ENCODE data around the gene IPO4.

Gene IPO4

DNA sequence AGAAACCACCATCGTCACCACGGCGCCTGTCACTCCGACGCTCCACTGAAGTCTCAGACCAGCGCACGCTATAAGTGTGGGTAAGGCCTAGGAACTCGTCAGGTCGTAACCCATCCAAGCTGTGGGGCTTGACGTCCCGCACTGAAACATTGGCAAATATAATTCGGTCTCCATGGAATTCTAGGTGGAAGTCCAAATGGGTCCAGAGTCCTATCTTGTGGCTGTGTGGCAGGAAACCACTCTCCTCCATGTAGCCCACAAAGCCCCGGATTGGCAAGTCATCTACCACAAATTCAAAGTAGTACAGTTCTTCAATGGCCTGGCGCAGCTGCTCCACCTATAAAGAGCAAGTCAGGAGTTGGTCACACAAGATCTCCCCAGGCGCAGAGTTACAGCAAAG, 4.3 kb upstream of the IPO4 start:
- no peak for DNase-seq

DNA sequence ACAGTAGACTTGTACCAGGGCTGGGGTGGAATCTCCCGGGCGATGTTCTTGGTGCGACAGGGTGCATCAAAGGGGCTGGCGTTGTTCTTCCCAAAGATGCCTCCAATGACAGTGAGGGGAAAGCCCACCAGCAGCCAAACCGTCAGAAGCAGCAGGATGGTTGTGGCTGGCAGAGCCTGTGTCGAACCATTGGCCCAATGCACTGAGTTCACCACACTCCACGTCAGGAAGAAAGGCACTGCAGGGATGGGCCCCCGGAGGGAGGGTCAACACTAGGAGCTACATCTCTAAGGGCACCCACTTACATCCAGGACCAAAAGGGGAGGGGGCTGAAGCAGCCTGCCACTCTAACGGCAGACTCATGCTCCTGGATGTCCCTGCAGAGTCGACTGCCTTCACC, 1.8 kb upstream of the IPO4 start:
- no peak for DNase-seq

DNA sequence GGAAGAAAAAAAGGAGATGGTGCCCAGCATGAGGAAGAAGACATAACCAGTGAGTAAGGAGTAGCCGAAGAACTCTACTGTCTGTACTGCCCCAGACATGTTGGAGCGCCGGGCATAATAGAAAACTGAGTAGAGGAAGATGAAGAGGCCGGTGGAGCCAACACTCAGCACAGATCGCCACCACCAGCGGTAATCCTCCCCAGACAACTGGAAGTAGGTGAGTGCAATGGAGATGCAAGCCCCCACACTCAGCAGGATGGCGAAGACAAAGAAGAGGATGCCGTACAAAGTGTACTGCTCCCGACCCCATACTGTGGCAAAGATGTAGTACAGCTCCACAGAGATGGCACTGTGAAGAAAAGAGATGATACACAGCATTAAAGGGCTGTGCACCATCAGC, 844 bp upstream of the IPO4 start:
- no peak for DNase-seq

DNA sequence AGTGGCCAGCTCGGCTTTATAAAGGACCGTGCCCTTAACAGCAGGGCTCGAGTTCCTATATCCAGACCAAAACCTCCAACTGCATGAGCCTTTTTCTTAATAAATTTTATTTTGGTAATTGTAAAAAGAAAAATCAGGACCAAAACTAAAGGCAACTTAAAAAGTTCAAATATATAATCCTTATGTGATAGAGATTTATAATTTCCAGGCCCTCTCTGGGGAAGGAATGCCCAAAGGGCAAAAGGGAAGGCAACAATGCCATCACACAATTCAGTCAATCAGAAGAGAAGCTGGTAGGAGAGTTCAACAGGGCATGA, 401 bp upstream of the IPO4 start:
- no peak for DNase-seq

DNA sequence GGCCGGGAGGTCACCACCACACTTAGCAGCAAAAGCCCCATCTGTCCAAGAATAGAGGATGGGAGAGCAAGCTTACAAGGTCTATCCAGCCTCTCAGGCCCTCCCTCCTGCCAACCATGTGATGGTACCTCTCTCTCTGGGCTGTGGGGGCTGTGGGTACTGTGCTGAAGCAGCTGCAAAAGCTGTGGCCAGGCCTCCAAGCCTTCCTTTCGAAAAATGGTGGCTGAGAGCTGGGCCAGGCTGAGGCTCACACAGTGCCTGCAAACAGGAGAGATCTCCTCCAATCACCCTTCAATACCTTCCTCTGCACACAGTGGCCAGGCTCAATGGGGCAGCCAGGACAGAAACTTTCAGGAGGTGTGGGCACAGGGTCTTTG, 1.1 kb downstream of the IPO4 start:
- no peak for DNase-seq

DNA sequence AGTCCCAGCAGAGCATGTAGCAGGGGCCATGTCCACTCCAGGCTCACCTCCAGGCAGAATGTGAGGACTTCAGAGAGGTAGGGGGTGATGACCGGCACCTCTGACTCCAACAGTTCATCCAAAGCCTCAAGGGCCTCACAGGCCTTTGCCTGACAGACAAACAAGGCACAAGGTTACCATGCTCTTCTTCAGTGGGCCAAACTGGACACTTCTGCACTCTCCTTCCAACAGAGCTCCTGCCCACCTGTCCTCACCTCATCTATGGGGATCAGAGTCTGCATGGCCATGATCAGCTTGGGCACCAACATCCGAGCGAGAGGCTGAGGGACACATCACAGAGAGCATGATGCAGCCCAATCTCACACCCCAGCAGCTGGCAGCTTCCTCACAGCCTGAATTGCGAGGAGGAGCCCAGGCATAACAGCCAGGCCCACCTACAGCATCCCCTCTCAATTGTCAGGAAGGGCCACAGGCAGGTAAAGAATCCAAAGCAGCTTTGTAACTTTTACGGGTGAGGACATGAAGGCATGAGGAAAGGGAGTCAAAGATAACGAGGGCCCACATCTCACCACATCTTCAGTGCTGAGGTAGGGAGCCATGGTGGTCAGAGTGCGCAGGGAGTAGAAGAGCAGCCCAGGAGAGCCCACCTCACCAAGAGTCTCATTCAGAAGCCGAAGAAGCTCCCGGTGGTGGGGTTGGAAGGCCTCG, 1.6 kb downstream of the IPO4 start:
- no peak for DNase-seq

DNA sequence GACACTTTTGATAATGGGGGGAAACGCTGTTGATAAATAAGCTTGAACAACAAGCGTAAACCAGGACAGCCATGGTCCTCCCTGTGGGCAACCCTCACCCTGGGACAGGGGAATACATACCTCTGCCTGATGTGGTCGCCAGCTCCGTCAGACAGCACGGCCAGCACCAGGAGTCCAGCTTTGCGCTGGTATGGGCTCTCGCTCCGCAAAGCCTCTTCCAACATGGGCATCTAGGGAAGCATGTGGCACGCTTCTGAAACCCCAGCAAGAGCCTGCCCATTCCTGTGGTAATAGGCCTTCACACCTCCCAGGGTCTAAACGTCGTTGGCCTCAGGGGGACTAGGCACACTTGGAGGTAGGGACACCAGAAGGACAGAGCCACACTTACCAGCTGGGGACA, 2.9 kb downstream of the IPO4 start:
- no peak for DNase-seq

DNA sequence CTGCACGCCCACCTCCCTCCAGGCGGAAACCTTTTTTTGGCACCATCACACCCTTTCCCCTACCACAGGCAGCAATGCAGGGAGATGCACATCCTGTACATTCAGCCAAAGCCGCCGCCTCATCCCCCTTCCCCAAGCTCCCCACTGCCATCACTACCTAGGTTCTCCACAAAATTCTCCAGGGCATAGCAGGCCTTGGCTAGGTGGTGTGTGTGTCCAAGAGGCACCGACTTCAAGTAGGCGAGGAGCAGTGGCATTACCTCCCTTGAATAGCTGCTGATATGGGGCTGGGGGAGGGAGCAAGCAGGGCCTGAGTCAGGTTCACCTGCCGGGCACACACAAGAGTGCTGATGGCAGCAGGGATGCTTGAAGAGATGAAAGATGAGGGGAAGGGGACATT, 3.6 kb downstream of the IPO4 start:
- DNase-seq = no peak

DNA sequence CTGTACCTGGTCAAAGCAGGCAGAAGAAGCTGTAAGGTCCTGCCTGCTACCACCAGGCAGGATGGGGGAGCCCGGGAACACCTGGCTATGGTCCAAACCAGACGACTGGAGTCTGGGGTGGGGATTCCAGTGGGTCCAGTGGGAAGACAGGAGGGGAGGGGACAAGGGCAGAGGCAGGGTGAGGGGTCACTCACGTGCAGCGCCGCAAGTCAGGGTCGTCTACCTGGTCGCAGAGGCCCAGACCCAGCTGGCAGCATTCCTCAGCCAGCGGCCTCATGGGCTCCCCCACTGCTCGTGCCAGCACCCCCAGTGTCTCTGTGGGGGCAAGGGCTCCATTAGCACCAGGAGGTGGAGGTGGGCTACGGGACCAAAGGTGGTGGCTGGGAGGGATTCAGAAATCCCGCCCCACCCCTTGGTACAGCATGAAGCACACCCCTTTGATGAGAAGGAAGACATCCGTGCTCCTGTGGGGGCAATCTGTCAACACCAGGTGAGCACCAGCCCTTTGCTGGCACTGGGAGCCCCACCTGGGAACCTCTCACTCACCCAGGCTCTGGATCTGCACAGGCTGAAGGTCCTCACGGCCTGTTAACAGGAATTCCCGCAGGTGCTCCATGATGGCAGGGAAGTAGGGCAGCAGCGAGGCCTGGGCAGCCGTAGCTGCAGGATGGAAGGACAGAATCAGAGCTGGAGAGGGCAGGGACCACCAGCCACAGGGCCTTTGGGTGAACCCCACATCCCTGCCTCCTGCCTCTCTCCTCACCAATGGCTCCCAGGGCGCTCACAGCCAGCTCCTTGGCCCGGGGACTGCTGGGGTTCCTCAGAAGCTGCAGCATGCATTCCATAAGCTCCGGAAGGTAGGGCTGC, 4.3 kb downstream of the IPO4 start:
- no peak for DNase-seq

DNA sequence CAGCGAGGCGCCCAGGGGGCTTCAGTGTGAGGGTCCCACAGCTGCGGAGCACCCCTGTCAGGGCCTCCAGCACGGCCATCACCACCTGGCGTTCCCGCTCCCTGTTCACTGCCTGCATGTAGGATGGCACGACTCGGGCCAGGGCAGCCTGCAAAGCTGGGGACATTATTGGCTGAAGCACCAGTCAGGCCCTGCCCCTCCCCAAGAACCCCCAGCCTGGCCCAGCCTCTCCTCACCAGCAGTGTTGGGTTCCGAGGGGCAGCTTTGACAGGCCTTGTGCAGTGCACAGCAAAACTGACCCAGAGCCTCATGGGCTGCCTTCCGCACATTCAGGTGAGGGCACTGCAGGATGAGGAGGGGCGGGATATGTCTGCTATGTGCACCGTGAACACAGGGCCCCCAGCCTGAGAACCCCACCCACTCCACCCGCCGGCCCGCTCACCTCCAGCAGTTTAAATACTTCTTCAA, 5.6 kb downstream of the IPO4 start:
- no peak for DNase-seq

DNA sequence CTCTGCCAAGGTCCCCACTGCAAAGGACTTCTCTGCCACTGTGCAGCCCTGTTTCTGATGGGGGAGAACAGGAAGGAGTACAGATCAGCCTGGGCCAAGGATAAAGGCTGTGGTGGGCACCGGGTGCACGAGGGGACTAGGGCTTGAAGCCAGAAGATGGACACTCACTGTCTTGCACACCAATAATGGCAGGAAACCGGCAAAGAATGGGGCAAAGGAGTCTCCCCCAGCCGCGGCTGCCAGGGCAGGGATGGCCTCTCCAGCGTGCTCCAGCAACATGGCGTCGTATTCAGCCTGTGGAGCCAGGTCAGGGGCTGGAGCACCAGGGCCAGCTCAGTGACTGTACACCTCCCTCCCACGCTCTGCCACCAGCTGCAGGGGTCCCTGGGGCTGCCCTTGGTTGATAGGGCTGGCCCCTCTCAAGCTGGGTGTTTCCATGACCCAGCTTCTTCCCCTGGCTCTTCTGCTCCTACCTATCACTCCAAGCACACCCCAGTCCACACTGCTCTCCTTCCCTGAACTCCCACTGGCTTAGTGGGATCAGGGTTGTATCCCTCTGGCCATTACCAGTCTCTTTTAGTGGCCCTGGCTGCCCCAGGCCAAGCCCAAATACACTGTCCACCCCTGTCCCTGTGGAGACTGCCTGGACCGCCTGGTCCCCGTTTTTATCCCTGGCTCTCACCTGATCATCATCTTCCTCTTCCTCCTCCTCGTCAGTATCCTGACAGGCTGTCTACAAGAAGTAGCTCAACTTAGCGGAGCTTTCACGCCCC, 6.3 kb downstream of the IPO4 start:
- DNase-seq = no peak

DNA sequence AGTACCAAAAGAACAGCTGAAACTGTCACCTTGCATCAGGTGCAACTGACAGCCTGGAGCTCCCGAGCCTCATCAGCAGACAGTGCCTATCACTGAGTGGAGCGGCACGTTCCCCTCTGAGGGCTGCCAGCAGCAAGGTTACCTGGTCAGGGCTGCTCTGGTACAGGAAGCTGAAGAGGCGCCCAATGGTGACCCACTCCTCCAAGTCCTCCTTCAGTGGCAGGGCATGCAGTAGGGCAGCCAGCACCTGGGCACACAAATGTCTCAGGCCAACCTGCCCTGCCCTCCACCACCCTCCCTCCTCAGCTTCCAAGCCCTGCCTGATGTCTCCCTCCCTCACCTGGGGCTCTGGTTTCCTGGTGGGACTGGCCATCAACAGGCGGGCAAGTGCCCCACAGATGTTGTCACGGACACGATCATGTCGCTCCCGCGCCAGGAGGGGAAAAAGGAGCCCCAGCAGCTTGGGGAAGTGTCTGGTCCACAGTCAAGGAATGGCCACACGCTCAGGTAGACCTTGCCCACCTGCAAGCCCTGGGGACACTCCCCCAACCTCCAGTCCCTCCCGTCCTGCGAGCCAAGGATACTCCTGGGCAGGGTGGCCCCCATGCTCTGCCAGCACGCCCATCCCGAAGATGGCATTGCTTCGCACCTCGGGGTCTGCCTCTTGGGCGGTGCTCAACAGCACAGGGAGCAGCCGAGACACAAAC, 7.1 kb downstream of the IPO4 start:
- DNase-seq = no peak

DNA sequence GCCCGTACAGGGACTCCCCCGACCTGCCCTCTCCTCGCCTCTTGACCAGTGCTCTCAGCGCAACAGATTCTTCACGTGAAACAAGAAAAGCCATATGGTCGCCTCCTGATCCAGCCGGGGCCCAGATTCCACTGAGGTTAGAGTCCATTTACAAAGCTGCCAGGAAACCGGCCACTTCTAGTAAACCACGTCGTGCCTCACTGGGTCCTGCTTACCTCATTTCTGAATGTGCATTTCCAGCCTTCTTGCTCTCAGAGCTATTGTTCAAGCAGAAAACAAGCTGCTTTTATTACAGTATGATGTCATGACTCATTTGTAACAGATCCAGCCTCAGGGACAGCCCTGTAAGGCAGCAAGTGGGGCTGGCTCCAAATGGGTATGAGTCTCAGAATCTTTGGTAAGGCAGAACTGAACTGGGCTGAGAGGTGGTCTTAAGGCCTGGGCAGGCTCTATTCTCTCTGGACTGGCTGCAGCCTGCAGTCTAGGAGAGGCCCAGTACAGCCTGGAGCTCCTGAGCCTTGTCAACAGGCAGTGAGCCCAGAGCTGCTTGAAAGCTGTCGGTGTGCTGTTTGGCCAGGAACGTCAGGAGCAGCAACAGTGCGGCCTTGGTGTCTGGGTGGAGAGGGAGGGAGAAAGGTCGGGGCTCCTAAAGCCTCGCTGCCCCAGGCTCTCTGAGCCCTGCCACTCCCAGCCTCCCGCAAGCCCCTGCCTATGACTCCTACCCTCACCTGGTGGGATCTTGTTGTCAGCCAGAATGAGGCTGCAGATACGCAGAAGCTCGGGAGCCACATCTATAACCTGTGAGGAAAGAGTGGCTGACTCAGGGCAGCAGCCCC, 8.4 kb downstream of the IPO4 start:
- DNase-seq = peak; percentile 12

DNA sequence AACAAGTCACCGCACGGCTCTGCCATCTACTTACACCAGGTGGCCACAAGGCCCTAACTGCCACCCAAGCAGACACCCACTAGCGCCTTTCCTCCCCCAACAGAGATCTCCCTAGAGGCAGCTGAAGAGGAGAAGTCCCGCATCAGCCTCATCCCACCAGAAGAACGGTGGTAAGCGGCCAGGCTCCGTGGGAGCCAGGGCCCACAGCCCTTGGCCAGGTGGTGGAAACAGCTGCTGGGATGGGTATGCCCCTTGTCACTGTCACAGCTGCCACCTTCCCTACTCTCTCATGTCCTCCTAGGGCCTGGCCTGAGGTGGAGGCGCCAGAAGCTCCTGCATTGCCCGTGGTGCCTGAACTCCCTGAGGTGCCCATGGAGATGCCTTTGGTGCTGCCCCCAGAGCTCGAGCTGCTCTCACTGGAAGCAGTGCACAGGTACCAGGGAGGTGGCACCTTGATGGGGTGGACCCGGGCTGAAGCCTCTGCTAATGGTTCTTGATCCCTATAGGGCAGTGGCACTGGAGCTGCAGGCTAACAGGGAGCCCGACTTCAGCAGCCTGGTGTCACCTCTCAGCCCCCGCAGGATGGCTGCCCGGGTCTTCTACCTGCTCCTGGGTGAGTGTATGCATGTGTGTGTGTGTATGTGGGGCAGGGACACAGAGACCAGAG, 9.2 kb downstream of the IPO4 start:
- DNase-seq = no peak

DNA sequence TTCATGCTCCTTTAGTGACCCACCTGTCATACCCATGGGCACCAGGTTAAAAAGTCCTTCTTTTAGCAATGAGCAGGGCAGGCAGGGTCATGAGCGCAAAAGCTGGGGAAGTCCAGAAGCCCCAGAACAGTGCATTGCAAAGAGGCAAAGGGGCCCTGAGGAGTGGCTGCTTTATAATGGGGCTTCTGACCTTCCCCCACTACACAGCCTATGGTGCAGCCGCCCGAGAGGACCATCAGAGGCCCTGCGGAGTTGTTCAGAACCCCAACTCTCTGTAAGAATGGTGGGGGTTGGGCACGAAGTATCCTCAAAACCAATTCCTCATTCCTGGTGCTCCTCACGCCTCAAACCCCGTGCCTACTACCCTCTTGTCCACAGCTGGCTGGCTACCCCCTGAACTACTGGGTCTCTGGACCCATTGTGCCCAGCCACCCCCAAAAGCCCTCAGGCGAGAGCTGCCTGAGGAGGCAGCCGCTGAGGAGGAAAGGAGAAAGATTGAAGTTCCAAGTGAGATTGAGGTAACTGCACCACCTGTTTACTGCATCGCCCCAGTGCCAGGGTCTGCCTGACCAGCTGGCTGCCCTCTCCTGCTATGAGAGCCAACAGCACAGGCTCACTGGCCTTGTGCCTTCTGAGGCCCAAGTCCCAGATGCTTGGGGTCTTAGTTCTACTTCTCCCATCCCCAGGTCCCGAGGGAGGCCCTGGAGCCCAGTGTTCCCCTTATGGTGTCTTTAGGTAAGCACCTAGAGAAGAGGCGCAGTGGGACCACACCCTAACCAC, 10.0 kb downstream of the IPO4 start:
- DNase-seq = no peak

DNA sequence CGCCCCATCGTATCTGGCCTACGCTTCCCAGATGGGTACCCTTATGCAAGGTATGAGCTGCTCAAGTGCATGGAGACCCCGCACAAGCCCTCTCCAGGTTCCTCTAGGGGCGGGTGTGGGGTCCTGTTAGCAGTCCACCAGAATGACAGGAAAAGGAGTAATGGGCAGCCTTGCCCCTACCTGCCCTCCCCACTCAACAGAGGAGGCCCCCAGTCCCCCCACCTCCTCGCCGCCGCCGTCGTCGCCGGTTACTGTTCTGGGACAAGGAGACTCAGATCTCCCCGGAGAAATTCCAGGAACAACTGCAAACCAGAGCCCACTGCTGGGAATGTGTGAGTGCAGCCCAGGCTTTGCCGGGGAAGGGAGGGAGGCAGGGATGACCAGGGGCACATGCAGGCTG, 10.7 kb downstream of the IPO4 start:
- no peak for DNase-seq

DNA sequence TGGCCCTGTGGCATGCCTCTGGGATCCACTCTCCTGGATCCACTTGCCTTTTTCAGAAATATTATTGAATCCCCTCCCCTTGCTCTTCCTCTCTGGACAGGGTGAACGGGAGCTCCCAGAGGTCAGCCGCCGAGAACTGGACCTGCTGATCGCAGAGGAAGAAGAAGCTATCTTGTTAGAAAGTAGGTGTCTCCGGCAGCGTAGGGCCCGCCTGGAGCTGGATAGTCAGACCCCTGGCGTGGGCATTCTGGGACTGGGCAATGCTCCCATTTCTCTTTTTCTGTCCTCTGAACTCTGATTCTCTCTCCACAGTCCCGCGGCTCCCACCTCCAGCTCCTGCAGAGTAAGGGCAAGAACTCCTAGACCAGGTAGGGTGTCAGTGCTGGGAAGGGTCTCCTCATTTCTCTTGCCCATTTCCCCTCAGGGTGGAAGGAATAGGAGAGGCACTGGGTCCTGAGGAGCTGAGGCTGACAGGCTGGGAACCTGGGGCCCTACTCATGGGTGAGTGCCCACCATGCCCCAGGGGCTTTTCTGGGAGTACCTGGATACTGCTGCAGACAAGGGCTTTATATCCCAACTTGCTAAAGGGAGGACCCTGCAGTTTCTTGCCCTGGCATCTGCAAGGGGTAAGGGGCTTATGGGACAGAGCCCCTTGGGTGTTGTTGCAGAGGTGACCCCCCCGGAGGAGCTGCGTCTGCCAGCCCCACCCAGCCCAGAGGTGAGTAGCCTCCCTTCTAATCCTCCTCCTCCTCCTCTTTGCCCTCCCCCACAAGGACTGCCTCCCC, 11.4 kb downstream of the IPO4 start:
- DNase-seq = no peak

DNA sequence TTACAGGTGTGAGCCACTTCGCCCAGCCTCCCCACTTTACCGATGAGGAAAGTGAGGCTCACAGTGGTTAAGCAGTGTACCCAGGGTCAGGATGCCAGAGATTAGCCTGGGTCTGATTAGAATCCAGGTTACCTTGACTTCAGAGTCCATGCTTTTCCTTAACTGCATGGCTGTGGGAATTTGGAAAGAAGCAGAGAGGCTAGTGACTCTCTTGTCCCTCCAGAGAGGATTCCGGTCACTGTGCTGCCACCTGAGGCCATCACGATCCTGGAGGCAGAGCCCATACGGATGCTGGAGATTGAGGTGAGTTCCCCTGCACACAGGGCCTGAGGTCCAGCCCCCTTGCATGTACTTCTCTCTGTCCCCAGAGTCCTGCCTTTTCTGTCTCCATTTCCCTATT, 12.0 kb downstream of the IPO4 start:
- no peak for DNase-seq

DNA sequence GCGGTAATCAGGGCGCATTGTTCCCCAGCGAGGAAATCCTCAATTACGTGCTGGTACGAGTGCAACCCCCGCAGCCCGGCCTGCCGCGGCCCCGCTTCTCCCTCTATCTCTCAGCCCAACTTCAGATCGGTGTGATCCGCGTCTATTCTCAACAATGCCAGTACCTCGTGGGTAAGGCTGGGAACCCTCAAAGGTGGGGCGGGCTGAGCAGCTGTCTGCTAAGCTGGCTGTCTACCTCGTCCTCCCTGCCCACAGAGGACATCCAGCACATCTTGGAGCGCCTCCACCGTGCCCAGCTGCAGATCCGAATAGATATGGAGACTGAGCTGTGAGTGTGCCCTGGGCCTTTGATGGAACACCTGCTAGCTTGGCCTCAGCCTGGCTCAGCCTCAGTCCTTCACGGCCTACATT, 15.7 kb downstream of the IPO4 start:
- no peak for DNase-seq

DNA sequence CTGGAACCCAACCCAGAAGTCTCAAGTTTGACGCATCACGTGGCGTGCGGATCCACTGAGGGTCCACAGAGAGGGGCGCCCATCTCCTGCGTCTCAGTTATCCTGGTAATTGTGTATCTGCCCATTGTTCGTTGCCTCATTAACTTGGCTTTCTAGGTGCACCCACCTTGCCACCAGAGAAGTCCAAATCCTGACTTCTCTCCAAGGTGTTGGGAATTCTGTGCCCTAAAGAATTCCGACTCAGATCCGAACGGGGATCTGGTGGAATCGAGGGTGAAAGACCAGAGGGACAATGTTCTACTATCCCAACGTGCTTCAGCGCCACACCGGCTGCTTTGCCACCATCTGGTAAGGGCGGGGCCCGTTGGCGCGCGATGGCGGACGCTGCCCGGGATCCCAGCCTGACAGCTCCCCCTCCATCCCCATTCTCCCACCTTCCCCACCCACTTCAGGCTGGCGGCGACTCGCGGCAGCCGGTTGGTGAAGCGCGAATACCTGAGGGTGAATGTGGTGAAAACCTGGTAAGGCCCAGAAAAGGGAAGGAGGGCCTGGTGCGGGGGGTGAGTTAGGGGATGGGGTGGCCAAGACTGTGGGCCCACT, 16.3 kb downstream of the IPO4 start:
- DNase-seq = no peak

Measured in amniotic stem cell (primary cell).